Loucy (cell line): ENCODE data around the gene BUD23.

Experiments used
- H2AFZ ChIP-seq: fragments of 200-600 bp; sonication (generic); 2 replicates; pipeline ENCODE4 v1.6.0; 2016; ENCODE audit warnings: antibody characterized with exemption, mild to moderate bottlenecking, low read length, moderate library complexity
- H3F3A ChIP-seq: fragments of 200-600 bp; 2 replicates; pipeline ENCODE4 v1.6.0; 2016; ENCODE audit warnings: antibody characterized with exemption, low read depth, mild to moderate bottlenecking
- H3K27me3 ChIP-seq: fragments of 200-600 bp; sonication (generic); 2 replicates; pipeline ENCODE4 v1.6.1; 2014; ENCODE audit warnings: low read length, mild to moderate bottlenecking; ENCODE audit not compliant: insufficient read depth, poor library complexity, severe bottlenecking
- H3K36me3 ChIP-seq: fragments of 200-600 bp; sonication (generic); 2 replicates; pipeline ENCODE4 v1.6.1; 2016; ENCODE audit warnings: low read length; ENCODE audit not compliant: insufficient read depth
- H3K4me1 ChIP-seq: fragments of 200-600 bp; sonication (generic); 2 replicates; pipeline ENCODE4 v1.5.1; 2014; ENCODE audit warnings: low read length, mild to moderate bottlenecking; ENCODE audit not compliant: insufficient read depth, poor library complexity, severe bottlenecking
- H3K4me2 ChIP-seq: fragments of 200-600 bp; sonication (generic); 2 replicates; pipeline ENCODE4 v1.6.0; 2014; ENCODE audit warnings: antibody characterized with exemption, low read length, low read depth, mild to moderate bottlenecking; ENCODE audit not compliant: poor library complexity, severe bottlenecking
- H3K4me3 ChIP-seq: fragments of 200-600 bp; sonication (generic); 2 replicates; pipeline ENCODE4 v1.5.1; 2014; ENCODE audit warnings: low read length, mild to moderate bottlenecking, mixed read lengths; ENCODE audit not compliant: poor library complexity, severe bottlenecking
- H3K79me2 ChIP-seq: fragments of 200-600 bp; sonication (generic); 2 replicates; pipeline ENCODE4 v1.6.1; 2014; ENCODE audit warnings: low read length; ENCODE audit not compliant: insufficient read depth
- H3K9ac ChIP-seq: fragments of 200-600 bp; sonication (generic); 2 replicates; pipeline ENCODE4 v1.6.0; 2014; ENCODE audit warnings: mild to moderate bottlenecking, low read depth, low read length, moderate library complexity; ENCODE audit not compliant: poor library complexity, severe bottlenecking
- H3K9me2 ChIP-seq: fragments of 200-600 bp; sonication (generic); replicated peaks from 2 replicates; pipeline ENCODE4 v1.6.1; 2016; ENCODE audit warnings: low read depth, low read length, mixed read lengths
- H3K9me3 ChIP-seq: fragments of 200-600 bp; sonication (generic); 2 replicates; pipeline ENCODE4 v1.6.1; 2014; ENCODE audit warnings: mild to moderate bottlenecking, antibody characterized with exemption, low read length, low read depth; ENCODE audit not compliant: insufficient read depth
- H4K20me1 ChIP-seq: fragments of 200-600 bp; sonication (generic); 2 replicates; pipeline ENCODE4 v1.6.0; 2014; ENCODE audit warnings: antibody characterized with exemption, low read length, mild to moderate bottlenecking; ENCODE audit not compliant: insufficient read depth, poor library complexity, severe bottlenecking
- CTCF ChIP-seq: fragments of 200-600 bp; sonication (generic); conservative IDR thresholded peaks from 2 replicates; pipeline ENCODE4 v1.5.1; 2014; ENCODE audit warnings: mild to moderate bottlenecking, antibody characterized with exemption, low read length
- EZH2phosphoT487 ChIP-seq: fragments of 200-600 bp; IDR thresholded peaks from 2 replicates; pipeline ENCODE4 v1.6.1; 2018; ENCODE audit warnings: antibody characterized with exemption, mild to moderate bottlenecking, moderate library complexity, borderline replicate concordance

Gene BUD23

DNA sequence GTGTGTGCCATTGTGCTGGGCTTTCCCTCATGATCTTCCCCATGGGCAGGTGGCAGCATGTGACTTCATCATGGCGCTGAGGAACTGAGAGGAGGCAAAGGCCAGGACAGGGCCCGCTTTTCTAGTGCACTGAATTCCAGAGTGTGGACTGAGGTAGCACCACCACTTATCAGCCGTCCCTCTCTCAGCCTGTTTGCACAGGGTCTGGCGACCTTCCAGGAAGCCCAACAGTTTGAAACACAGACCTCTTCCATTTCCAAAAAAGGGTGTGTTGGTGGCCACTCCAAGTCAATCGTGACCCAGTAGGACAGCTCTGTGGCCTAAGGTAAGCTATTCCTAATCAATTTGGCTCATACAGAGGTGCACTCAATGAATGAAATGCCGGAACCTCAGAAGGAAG is 4.5 kb upstream of the BUD23 start:
- Histone ChIP-seq H3F3A (no peaks in the 10 kb centered on the region), H3K4me2 (no peak overlapping the region), H3K9ac (no peak overlapping the region), H3K9me3 (no peaks in the 10 kb centered on the region), H3K79me2 (peaks cover 40% of the 10 kb centered on the region), H4K20me1 (peaks cover 12% of the 10 kb centered on the region), H3K27me3 (no peaks in the 10 kb centered on the region), H3K4me1 (peaks cover 14% of the 10 kb centered on the region), H3K4me3 (no peak overlapping the region), H2AFZ (no peak overlapping the region), H3K36me3 (no peaks in the 10 kb centered on the region), H3K9me2 (no peaks in the 10 kb centered on the region)
- TF ChIP-seq EZH2phosphoT487: no peak
- TF ChIP-seq CTCF: no peak

DNA sequence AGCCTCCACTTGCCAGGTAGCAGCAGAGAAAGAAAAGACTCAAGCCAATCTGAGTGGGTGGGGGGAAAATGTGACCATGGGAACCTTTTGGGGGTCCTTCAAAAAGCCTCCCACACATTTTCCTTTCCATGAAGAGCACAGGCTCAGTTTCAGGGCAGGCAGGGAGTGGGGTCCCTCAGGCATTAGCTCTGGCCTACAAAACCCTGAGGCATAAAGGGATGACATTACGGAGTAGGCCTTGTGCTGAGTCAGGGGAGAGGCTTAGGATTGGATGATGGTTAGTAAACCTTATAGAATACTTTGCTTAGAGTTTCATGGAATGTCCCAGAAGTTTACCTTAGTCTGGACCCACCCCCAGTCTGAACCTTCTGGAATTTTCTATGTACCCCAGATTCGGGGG is 3.7 kb upstream of the BUD23 start:
- Histone ChIP-seq H3K36me3 (no peaks in the 10 kb centered on the region), H2AFZ (no peak overlapping the region), H3K4me1 (peaks cover 14% of the 10 kb centered on the region), H3K79me2 (peaks cover 48% of the 10 kb centered on the region), H3K4me3 (no peak overlapping the region), H4K20me1 (peaks cover 17% of the 10 kb centered on the region), H3K4me2 (no peak overlapping the region), H3F3A (no peaks in the 10 kb centered on the region), H3K27me3 (no peaks in the 10 kb centered on the region), H3K9me3 (no peaks in the 10 kb centered on the region), H3K9me2 (no peaks in the 10 kb centered on the region), H3K9ac (no peak overlapping the region)
- TF ChIP-seq EZH2phosphoT487: no peak
- no peak for TF ChIP-seq CTCF

GRCh38 chr7:73680501-73680900 is 2.9 kb upstream of the BUD23 start:
- Histone ChIP-seq H3K9ac (no peak overlapping the region), H3K4me1 (peaks cover 16% of the 10 kb centered on the region), H3K27me3 (no peaks in the 10 kb centered on the region), H3F3A (no peaks in the 10 kb centered on the region), H2AFZ (no peak overlapping the region), H3K9me2 (no peaks in the 10 kb centered on the region), H3K9me3 (no peaks in the 10 kb centered on the region), H3K4me3 (no peak overlapping the region), H3K79me2 (peaks cover 56% of the 10 kb centered on the region), H4K20me1 (peaks cover 17% of the 10 kb centered on the region), H3K36me3 (no peaks in the 10 kb centered on the region), H3K4me2 (peak overlapping the region; percentile 99)
- TF ChIP-seq EZH2phosphoT487: no peak

DNA sequence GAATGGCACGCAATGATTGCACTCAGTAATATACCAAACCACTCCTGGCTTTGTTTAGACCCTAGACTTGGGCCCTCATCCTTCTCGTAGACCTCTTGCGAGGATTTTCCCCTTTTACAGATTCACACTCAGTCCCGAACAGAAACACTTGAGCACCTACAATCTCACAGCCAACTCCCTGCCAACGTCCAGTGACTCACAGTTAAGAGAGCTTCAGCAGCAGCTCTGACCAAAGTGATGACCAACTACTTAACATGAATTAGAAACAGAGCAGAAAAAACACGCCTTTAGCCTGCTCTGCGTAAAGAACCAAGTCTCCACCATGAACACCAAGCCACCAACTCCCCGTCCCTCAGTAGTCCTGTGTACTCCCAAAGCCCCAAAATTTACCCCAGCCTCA is 2.4 kb upstream of the BUD23 start:
- H3K9ac ChIP-seq: peak overlapping the region; percentile 14

More for the DNA sequence above, 2.4 kb upstream of the BUD23 start:
- Histone ChIP-seq H3K79me2 (peaks cover 61% of the 10 kb centered on the region), H3F3A (no peaks in the 10 kb centered on the region), H4K20me1 (peaks cover 17% of the 10 kb centered on the region), H3K36me3 (no peaks in the 10 kb centered on the region), H3K27me3 (no peaks in the 10 kb centered on the region), H3K9me2 (no peaks in the 10 kb centered on the region), H2AFZ (no peak overlapping the region), H3K4me2 (peak overlapping the region; percentile 99), H3K4me3 (peak overlapping the region; percentile 24), H3K9me3 (no peaks in the 10 kb centered on the region), H3K4me1 (peaks cover 16% of the 10 kb centered on the region)
- no peak for TF ChIP-seq CTCF
- TF ChIP-seq EZH2phosphoT487: no peak
